HG03280 (cell line): ENCODE results near the gene LCN9.

Source experiments
- ATAC-seq: cut with Tn5 transposase; IDR thresholded peaks from one replicate; pipeline ENCODE4 v1.9.1; 2021; ENCODE audit warnings: mild to moderate bottlenecking, moderate library complexity; ENCODE audit not compliant: unreplicated experiment

The LCN9 gene

GRCh38 chr9:135696446-135696845 is 33.3 kb downstream of the LCN9 start:
- no peak for ATAC-seq

- ATAC-seq, result no peak
These were observed 34.1 kb downstream of the LCN9 start for GRCh38 chr9:135697226-135697625.

- no peak for ATAC-seq
These were observed 35.1 kb downstream of the LCN9 start for GRCh38 chr9:135698236-135698635.

- no peak for ATAC-seq
These were observed 35.7 kb downstream of the LCN9 start for GRCh38 chr9:135698767-135699166.

GRCh38 chr9:135699440-135699839 is 36.3 kb downstream of the LCN9 start, which contains the start of gene SOHLH1:
SOHLH1 (minus strand) TSS chr9:135699481; CDS start chr9:135699467, 14 bp downstream.
- no peak for ATAC-seq

GRCh38 chr9:135700525-135700924 is 37.4 kb downstream of the LCN9 start:
- ATAC-seq, result no peak

- ATAC-seq, result no peak
These were observed 38.2 kb downstream of the LCN9 start for GRCh38 chr9:135701067-135701958.

GRCh38 chr9:135701959-135702721 is 39.0 kb downstream of the LCN9 start, which contains the start of gene KCNT1:
KCNT1 (plus strand) TSS chr9:135702185; CDS start chr9:135702259, 74 bp downstream.
- no peak for ATAC-seq

GRCh38 chr9:135703726-135704125 is 40.6 kb downstream of the LCN9 start:
- ATAC-seq, result no peak

- ATAC-seq, result no peak
These were observed 41.4 kb downstream of the LCN9 start for GRCh38 chr9:135704483-135704882.

- no peak for ATAC-seq
These were observed 42.3 kb downstream of the LCN9 start for GRCh38 chr9:135705376-135705775.

- ATAC-seq, result no peak
These were observed 43.2 kb downstream of the LCN9 start for GRCh38 chr9:135706288-135706687.

- no peak for ATAC-seq
These were observed 44.4 kb downstream of the LCN9 start for GRCh38 chr9:135707252-135708138.

- no peak for ATAC-seq
These were observed 45.1 kb downstream of the LCN9 start for GRCh38 chr9:135708164-135708563.

- ATAC-seq, result no peak
These were observed 48.3 kb downstream of the LCN9 start for GRCh38 chr9:135711391-135711790.

GRCh38 chr9:135711881-135712280 is 48.8 kb downstream of the LCN9 start:
- ATAC-seq, result no peak

GRCh38 chr9:135712613-135713295 is 49.6 kb downstream of the LCN9 start:
- no peak for ATAC-seq

- no peak for ATAC-seq
These were observed 51.3 kb downstream of the LCN9 start for GRCh38 chr9:135714242-135715055.

GRCh38 chr9:135715056-135715595 is 52.0 kb downstream of the LCN9 start:
- ATAC-seq, result no peak
